ENCODE results near the gene HES2.
"Not testable (repeated sequence)": the region's sequence is repeated elsewhere in the genome, so short reads cannot be mapped to it uniquely, and the experiment has no call there.

HES2 gene

GRCh38 chr1:6435547-6435946 is 15.8 kb upstream of the HES2 start:
- Histone ChIP-seq H3K4me2 (no peak overlapping the region), H3K27ac (no peak overlapping the region), H3K9ac (no peak overlapping the region), H3K4me1 (peaks cover 51% of the 10 kb centered on the region), H4K20me1 (no peaks in the 10 kb centered on the region), H3K36me3 (no peaks in the 10 kb centered on the region), H3K9me3 (no peaks in the 10 kb centered on the region), H3K27me3 (peaks cover under 1% of the 10 kb centered on the region; the same call in 1 of the 2 replicates), H3K4me3 (no peak overlapping the region)
- TF ChIP-seq Cebpa-rat (IDR thresholded peaks at IDR 0.05) = no peak

DNA sequence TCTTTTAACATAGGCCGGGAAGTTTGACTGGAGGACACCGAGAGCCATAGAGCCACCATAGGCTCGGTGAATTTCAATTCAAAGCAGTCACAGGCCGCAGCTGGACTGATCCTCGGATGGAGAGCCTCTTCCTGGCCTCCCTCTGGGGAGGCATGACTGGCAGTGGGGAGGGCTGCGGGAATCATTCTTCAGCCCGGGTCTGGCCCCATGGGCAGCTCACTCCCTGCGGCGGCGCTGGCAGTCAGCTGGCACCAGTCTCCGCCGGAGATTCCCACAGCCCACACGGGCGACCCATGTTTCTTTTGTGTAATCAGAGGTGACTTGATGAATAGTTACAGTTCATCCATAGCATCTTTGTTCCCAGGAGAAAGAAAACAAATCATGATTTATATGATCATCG is 15.4 kb upstream of the HES2 start:
- H4K20me1 ChIP-seq = no peaks in the 10 kb centered on the region
- no peak overlapping the region for H3K9ac ChIP-seq
- H3K4me3 ChIP-seq = no peak overlapping the region
- H3K9me3 ChIP-seq = no peaks in the 10 kb centered on the region
- no peak overlapping the region for H3K4me2 ChIP-seq
- no peak for TF ChIP-seq Cebpa-rat (IDR thresholded peaks at IDR 0.05)
- 0 out of 2 replicates have a peak, but pooled peaks cover 3% of the 10 kb centered on the region for H3K27me3 ChIP-seq
- H3K4me1 ChIP-seq = peaks cover 51% of the 10 kb centered on the region
- no peak overlapping the region for H3K27ac ChIP-seq
- no peaks in the 10 kb centered on the region for H3K36me3 ChIP-seq

- Histone ChIP-seq H3K27me3 (0 out of 2 replicates have a peak, but pooled peaks cover 3% of the 10 kb centered on the region), H3K36me3 (no peaks in the 10 kb centered on the region), H3K9me3 (no peaks in the 10 kb centered on the region), H3K4me2 (peak overlapping the region; percentile 48), H3K4me3 (no peak overlapping the region), H4K20me1 (no peaks in the 10 kb centered on the region), H3K4me1 (peaks cover 41% of the 10 kb centered on the region), H3K9ac (no peak overlapping the region), H3K27ac (no peak overlapping the region)
- no peak for TF ChIP-seq Cebpa-rat (IDR thresholded peaks at IDR 0.05)
Measured at GRCh38 chr1:6434186-6434585, 14.5 kb upstream of the HES2 start.

DNA sequence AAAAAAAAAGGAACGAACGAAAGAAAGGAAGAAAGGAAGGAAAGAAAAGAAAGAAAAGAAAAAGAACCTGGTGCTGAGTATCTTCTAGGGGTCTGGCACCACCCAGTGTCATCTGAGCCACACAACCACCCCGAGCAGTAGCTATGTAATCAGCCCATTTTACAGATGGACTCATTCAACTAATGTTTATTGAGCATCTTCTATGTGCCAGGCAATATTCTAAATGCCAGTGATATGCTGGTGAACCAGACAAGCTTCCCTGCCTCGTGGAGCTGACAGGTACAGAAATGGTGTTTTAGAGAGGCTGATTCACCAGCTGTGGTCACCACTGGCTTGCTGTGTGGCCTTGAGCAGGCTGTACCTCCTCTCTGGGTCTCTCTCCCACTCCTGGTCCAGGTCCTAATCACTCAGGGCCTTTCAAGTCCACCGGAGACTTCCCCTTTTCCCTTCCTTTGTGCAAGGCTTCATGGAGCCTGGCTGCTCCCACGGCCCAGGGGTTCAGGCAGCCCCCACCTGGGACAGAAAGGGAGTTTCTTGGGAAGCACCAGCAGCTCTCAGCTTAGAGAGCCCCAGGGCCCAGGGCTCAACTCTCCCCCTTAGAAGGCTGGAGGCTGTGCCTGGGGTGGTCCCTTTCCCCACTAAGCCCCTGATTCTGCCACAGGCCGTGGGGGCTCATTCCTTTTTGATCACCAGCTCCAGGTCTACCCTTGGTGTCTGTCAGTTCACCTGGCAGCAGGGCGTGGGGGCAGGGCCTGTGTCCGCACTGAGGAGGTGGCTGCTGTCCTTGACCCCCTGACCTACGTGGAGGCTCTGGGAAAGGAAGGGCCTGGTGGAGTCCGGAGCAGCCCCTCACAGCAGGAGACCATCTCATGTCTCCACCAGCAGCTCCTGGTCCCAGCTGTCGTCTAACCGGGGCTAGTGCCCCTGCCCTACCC is 12.2 kb upstream of the HES2 start:
- not testable (repeated sequence) for H3K9ac ChIP-seq, H4K20me1 ChIP-seq, H3K4me2 ChIP-seq, H3K9me3 ChIP-seq, H3K4me3 ChIP-seq, H3K36me3 ChIP-seq, H3K27ac ChIP-seq
- peaks cover 12% of the 10 kb centered on the region; the same call in 1 of the 2 replicates for H3K27me3 ChIP-seq
- peaks cover 28% of the 10 kb centered on the region for H3K4me1 ChIP-seq

GRCh38 chr1:6429660-6430411 is 10.1 kb upstream of the HES2 start:
- Histone ChIP-seq H4K20me1 (peaks cover 22% of the 10 kb centered on the region), H3K4me1 (peaks cover 45% of the 10 kb centered on the region), H3K27me3 (peaks cover 32% of the 10 kb centered on the region)
- H3K4me2 ChIP-seq, H3K4me3 ChIP-seq, H3K9me3 ChIP-seq, H3K36me3 ChIP-seq, H3K9ac ChIP-seq, H3K27ac ChIP-seq: not testable (repeated sequence)

GRCh38 chr1:6428453-6428852 is 8.7 kb upstream of the HES2 start:
- not testable (repeated sequence) for H3K36me3 ChIP-seq, H3K27ac ChIP-seq, H3K4me2 ChIP-seq, H3K9ac ChIP-seq, H3K9me3 ChIP-seq, H3K4me3 ChIP-seq
- H3K4me1 ChIP-seq = peaks cover 44% of the 10 kb centered on the region
- H3K27me3 ChIP-seq = peaks cover 46% of the 10 kb centered on the region
- peaks cover 28% of the 10 kb centered on the region for H4K20me1 ChIP-seq

GRCh38 chr1:6427441-6428390 is 8.0 kb upstream of the HES2 start:
- Histone ChIP-seq H3K4me3 (no peak overlapping the region), H3K4me2 (peak overlapping the region; percentile 92), H3K36me3 (no peaks in the 10 kb centered on the region), H3K4me1 (peaks cover 50% of the 10 kb centered on the region), H3K27ac (no peak overlapping the region), H3K9me3 (no peaks in the 10 kb centered on the region), H3K9ac (no peak overlapping the region), H3K27me3 (peaks cover 54% of the 10 kb centered on the region), H4K20me1 (peaks cover 28% of the 10 kb centered on the region)
- TF ChIP-seq Cebpa-rat (IDR thresholded peaks at IDR 0.05) = no peak

- Histone ChIP-seq H3K9ac (no peak overlapping the region), H3K4me2 (peak overlapping the region; percentile 92), H3K27me3 (peaks cover 61% of the 10 kb centered on the region), H3K4me1 (peaks cover 55% of the 10 kb centered on the region), H3K27ac (no peak overlapping the region), H3K4me3 (no peak overlapping the region), H3K36me3 (no peaks in the 10 kb centered on the region), H4K20me1 (peaks cover 28% of the 10 kb centered on the region), H3K9me3 (no peaks in the 10 kb centered on the region)
- no peak for TF ChIP-seq Cebpa-rat (IDR thresholded peaks at IDR 0.05)
Measured at GRCh38 chr1:6426972-6427350, 7.2 kb upstream of the HES2 start.

DNA sequence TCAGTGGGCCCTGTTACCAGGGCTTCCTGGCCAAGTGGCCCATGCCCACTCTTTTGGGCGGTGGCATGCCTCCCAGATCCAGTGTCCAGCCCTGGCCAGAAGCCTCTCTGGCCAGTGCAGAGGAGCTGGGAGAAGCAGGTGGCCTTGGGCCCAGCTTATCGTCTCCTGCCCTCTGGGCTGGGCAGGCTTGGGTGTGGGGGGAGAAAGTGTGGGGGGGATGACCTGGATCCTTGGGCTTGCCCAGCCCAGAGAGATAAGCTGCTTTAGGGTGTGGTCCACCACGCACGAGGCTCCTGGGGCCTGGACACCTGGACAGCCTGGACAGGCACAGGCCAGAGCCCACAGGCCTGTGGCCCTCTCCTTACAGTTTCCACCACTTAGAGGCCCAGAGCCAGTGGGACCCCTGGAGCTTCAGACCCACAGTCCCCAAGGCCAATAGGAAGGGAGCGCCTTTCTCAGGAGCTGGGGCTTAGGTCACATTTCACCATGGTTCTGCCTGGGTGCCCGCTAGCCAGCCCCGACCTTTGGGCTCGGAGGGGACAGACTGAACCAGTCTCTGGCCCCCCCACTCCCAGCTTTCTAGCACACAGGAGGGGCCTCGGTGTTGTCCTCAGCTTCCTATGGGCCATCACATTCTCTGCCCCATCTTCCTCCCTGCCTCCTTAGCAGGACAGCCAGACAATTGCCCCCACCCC is 6.7 kb upstream of the HES2 start:
- H3K9ac ChIP-seq = no peak overlapping the region
- no peak overlapping the region for H3K4me3 ChIP-seq
- H3K27me3 ChIP-seq = peaks cover 67% of the 10 kb centered on the region
- no peak overlapping the region for H3K27ac ChIP-seq
- peaks cover 32% of the 10 kb centered on the region for H4K20me1 ChIP-seq
- H3K4me2 ChIP-seq = peak overlapping the region; percentile 92
- no peaks in the 10 kb centered on the region for H3K9me3 ChIP-seq
- TF ChIP-seq Cebpa-rat (IDR thresholded peaks at IDR 0.05) = no peak
- peaks cover 61% of the 10 kb centered on the region for H3K4me1 ChIP-seq
- no peaks in the 10 kb centered on the region for H3K36me3 ChIP-seq

All from BLaER1 (cell line).